Left ventricle myocardium inferior (tissue), 1 donor: Measurements from ENCODE around the gene PLA2G4C. TPM values are rescaled to one million over a fixed set of nuclear protein-coding genes. Genes with fewer than 3 reads are reported as not detected.

Experiments
- DNase-seq: peaks from one replicate; pipeline ENCODE4 v3.0.0-alpha.2; 2020
- H3K27ac ChIP-seq: fragments of 200-600 bp; replicated peaks from 2 replicates; pipeline ENCODE4 v1.8.0; 2021
- H3K27me3 ChIP-seq: fragments of 200-600 bp; 2 replicates; pipeline ENCODE4 v1.8.0; 2021; ENCODE audit warnings: low read depth
- H3K36me3 ChIP-seq: fragments of 200-600 bp; 2 replicates; pipeline ENCODE4 v1.8.0; 2021
- H3K4me1 ChIP-seq: fragments of 200-600 bp; 2 replicates; pipeline ENCODE4 v1.8.0; 2021
- H3K4me3 ChIP-seq: fragments of 200-600 bp; 2 replicates; pipeline ENCODE4 v1.8.0; 2021; ENCODE audit warnings: mild to moderate bottlenecking, moderate library complexity
- H3K9me3 ChIP-seq: fragments of 200-600 bp; replicated peaks from 2 replicates; pipeline ENCODE4 v1.8.0; 2021
- intact Hi-C: fragments of 100-400 bp; cut with micrococcal nuclease; formaldehyde crosslinking; loops from one replicate; pipeline ENCODE4 v1.11.0; 2022
- total RNA-seq: library from RNA; stranded (reverse); fragmentation: NEBNext Ultra II Directional; extraction: Animal tissue kit (Norgen Biotek cat#: 25700); gene quantifications from one replicate; pipeline ENCODE4 v1.2.1, GENCODE V29; 2021
- TF ChIP-seq, protein P1 (sequence below): fragments of 200-600 bp; IDR thresholded peaks from 2 replicates; pipeline ENCODE4 v1.8.0; 2021; ENCODE audit warnings: antibody characterized with exemption, mild to moderate bottlenecking, borderline replicate concordance
- donor health status: DM: no; HTN: yes; CAD: no; lungs with severe emphysema.

The PLA2G4C gene
- total RNA-seq, 1 donor from 2014 or later = 35.3 TPM

DNA sequence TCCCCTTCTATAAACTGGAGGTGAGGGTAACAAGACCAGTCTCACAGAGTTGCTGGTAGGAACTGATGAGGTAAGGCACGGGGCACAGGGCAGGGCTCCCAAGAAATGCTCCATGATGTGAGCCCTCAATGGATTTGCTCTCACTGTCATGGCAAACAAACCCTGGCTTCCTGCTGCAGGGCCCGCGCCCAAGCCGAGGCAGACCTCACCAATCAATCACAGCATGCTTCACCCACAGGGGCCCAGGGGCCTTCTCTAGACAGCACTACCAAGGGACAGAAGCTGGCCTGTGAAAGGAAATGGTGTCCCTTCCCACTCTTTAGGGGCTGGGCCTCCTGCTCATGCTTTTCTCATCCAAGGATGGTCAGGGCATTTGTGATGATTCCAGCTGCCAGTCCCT, 25.9 kb upstream of the PLA2G4C start:
- Histone ChIP-seq H3K36me3 (no peaks in the 10 kb centered on the region), H3K9me3 (no peaks in the 10 kb centered on the region), H3K4me3 (no peak overlapping the region), H3K27ac (no peak overlapping the region), H3K27me3 (no peaks in the 10 kb centered on the region), H3K4me1 (no peaks in the 10 kb centered on the region)
- intact Hi-C loops = no loop called here
- DNase-seq = no peak
- TF ChIP-seq, protein P1, sequence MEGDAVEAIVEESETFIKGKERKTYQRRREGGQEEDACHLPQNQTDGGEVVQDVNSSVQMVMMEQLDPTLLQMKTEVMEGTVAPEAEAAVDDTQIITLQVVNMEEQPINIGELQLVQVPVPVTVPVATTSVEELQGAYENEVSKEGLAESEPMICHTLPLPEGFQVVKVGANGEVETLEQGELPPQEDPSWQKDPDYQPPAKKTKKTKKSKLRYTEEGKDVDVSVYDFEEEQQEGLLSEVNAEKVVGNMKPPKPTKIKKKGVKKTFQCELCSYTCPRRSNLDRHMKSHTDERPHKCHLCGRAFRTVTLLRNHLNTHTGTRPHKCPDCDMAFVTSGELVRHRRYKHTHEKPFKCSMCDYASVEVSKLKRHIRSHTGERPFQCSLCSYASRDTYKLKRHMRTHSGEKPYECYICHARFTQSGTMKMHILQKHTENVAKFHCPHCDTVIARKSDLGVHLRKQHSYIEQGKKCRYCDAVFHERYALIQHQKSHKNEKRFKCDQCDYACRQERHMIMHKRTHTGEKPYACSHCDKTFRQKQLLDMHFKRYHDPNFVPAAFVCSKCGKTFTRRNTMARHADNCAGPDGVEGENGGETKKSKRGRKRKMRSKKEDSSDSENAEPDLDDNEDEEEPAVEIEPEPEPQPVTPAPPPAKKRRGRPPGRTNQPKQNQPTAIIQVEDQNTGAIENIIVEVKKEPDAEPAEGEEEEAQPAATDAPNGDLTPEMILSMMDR = no peak

DNA sequence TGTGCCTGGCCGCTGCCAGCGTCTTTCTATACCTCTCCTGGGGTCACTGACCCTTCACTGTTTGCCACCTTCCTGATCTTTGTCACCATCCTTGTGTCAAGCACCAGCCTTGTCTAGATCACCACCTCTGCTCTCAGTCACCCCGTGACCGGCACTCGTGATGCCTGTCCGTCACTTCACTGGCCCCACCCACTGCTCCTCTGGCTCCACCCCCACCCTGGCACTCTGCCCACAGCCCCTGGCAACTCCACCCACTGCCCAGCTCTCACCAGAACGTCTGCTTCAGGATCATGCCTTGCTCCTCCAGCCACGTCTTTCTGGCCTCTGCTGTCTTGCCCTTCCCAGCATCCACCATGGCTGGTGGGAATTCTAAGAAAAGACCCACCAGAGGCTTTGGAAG, 24.8 kb upstream of the PLA2G4C start:
- DNase-seq = no peak
- H3K27me3 ChIP-seq = no peaks in the 10 kb centered on the region
- H3K9me3 ChIP-seq = no peaks in the 10 kb centered on the region
- no peak overlapping the region for H3K4me3 ChIP-seq
- H3K36me3 ChIP-seq = peaks cover 4% of the 10 kb centered on the region
- no peak overlapping the region for H3K27ac ChIP-seq
- intact Hi-C loops = no loop called here
- TF ChIP-seq, protein P1 = no peak
- no peaks in the 10 kb centered on the region for H3K4me1 ChIP-seq

DNA sequence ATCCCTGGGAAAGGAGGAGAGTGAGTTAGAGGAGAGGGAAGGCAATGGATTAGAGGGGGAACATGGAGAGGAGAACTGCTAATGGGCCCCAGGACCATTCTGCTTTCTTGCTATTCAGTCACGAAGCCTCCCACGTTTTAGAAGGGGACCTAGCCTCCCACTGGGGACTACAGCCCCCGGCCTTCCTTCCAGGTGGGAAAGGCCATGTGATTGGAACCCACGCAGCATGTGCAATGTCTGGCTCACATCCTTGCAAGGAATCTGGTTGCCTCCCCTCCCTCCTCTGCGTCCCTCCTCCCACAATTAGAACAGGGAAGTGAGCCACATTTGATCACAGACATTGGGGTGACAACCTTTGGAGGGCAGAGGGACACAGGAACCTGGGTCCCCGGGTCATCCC, 22.5 kb upstream of the PLA2G4C start:
- TF ChIP-seq, protein P1 = no peak
- Histone ChIP-seq H3K27me3 (no peaks in the 10 kb centered on the region), H3K36me3 (peaks cover 7% of the 10 kb centered on the region), H3K9me3 (no peaks in the 10 kb centered on the region), H3K4me1 (no peaks in the 10 kb centered on the region), H3K4me3 (no peak overlapping the region), H3K27ac (no peak overlapping the region)
- intact Hi-C loops = no loop called here
- DNase-seq = no peak

DNA sequence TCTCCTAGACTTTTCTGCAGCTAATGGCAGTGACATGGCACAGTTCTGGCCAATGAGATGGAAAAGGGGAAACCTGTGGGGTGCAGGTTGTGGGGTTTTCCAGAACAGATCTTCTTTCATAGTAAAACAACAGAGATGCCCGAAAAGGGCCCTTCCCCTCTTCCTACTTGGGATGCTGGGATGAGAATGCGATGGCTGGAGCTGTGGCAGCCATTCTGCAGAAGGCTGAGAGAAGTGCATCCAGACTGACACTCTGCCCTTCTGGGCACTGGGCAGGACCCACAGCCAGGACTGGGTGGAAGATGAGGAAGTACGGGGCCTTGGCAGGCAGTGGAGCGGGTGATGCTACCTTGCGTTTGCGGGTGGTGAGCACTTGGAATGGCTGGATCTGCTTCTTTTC, 16.9 kb upstream of the PLA2G4C start:
- no peak for DNase-seq

DNA sequence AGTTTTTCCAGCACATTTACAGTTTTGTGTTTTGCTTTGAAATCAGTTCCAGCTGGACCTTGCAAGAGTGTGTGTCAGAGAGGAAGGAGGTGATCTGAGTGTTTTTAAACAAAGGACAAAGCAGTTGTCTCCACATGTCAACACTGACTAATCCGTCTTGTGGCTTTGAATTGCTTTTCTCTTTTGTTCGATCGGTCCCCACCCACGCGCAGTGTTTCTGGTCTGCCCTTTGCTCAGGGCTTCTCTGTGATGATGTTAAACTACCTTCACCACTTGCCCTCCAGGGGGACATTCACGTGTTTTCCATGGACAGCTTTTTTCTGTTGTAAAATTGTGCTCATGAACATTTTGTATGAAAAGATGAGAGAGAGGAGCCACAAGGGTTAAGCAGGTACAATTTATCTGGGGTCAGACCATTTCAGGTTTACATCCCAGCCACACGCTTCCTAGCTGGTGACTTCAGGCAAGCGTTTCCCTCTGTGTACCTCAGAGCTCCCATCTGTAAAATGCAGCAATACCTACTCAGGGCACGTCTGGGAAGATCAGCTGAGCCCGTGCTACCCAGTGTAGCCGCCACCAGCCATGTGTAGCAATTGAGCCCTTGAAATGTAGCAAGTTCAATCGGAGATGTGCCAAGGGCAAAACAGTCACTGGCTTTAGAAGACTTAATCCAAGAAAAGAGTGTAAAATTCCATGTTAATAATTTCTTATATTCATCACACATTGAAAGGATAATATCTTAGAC, 13.5 kb upstream of the PLA2G4C start:
- H3K36me3 ChIP-seq = peaks cover 9% of the 10 kb centered on the region
- TF ChIP-seq, protein P1 = no peak
- DNase-seq = no peak
- no peak overlapping the region for H3K27ac ChIP-seq
- intact Hi-C loops = no loop called here
- peaks cover 21% of the 10 kb centered on the region for H3K4me1 ChIP-seq
- no peak overlapping the region for H3K4me3 ChIP-seq
- H3K9me3 ChIP-seq = no peaks in the 10 kb centered on the region
- H3K27me3 ChIP-seq = no peaks in the 10 kb centered on the region

More for the DNA sequence above, 16.9 kb upstream of the PLA2G4C start:
- peaks cover 13% of the 10 kb centered on the region for H3K36me3 ChIP-seq
- peaks cover 9% of the 10 kb centered on the region for H3K4me1 ChIP-seq
- no peak overlapping the region for H3K27ac ChIP-seq
- H3K4me3 ChIP-seq = no peak overlapping the region
- no peaks in the 10 kb centered on the region for H3K27me3 ChIP-seq
- intact Hi-C loops = no loop called here
- H3K9me3 ChIP-seq = no peaks in the 10 kb centered on the region
- TF ChIP-seq, protein P1 = no peak
